ENCODE results near the gene ARHGAP5. TPM values are rescaled to one million over a fixed set of nuclear protein-coding genes. Genes with fewer than 3 reads are reported as not detected.
A peak's percentile ranks its signal among the peaks of the same experiment; 100 is the strongest.

ARHGAP5 gene
- polyA plus RNA-seq, 3 donors = 2.5 to 6.3 (median 4.3) TPM

GRCh38 chr14:32202491-32202997 is 125.4 kb downstream of the ARHGAP5 start:
- peaks cover 44 to 53% of the 10 kb centered on the region in 2 donors for H3K4me1 ChIP-seq (ENCODE audit: control insufficient read depth in 1 of 2, insufficient read depth in 2 of 2, low read length in 2 of 2)
- no peak for TF ChIP-seq CTCF (IDR thresholded peaks at IDR 0.05)
- H3K36me3 Mint-ChIP-seq = peaks cover 0 to 2% of the 10 kb centered on the region in 2 donors
- H3K9me3 Mint-ChIP-seq = peaks cover 0 to 4% (median 0%) of the 10 kb centered on the region in 7 donors
- no peak overlapping the region for H3K27ac ChIP-seq (ENCODE audit: low read depth in 1 of 2, low read length in 2 of 2)
- no peak overlapping the region for H3K27ac Mint-ChIP-seq
- H3K9ac ChIP-seq (ENCODE audit: insufficient read depth, low read length, poor library complexity, severe bottlenecking) = no peak overlapping the region
- intact Hi-C loops (cut with micrococcal nuclease) = no loop called here
- no peaks in the 10 kb centered on the region for H3K79me2 ChIP-seq (ENCODE audit: insufficient read depth, low read length)
- no peaks in the 10 kb centered on the region for H4K20me1 ChIP-seq (ENCODE audit: insufficient read depth, low read length)
- H3K27me3 ChIP-seq (ENCODE audit: control insufficient read depth in 2 of 2, insufficient read depth in 2 of 2, low read length in 2 of 2) = peaks cover 25 to 32% of the 10 kb centered on the region in 2 donors
- H3K4me3 ChIP-seq (replicated peaks in 1 of 3; ENCODE audit: low read depth in 2 of 3, low read length in 3 of 3) = peak overlapping the region; percentile 29 to 87 (median 55)
- no peak for DNase-seq
- H3K4me3 Mint-ChIP-seq = peak overlapping the region; percentile 87 to 96
- H2AFZ ChIP-seq (ENCODE audit: insufficient read depth, low read depth, low read length, poor library complexity, severe bottlenecking) = peak overlapping the region; percentile 92
- H3K36me3 ChIP-seq (replicated peaks in 1 of 2; ENCODE audit: control insufficient read depth in 1 of 2, insufficient read depth in 2 of 2, low read length in 2 of 2) = no peaks in the 10 kb centered on the region
- H3K4me2 ChIP-seq (replicated peaks; ENCODE audit: extremely low read depth, low read length, poor library complexity, severe bottlenecking) = peak overlapping the region; percentile 90
- peaks cover 54% of the 10 kb centered on the region for H3K4me1 Mint-ChIP-seq
- H3K27me3 Mint-ChIP-seq (ENCODE audit: low read depth in 3 of 3) = peaks cover 32 to 48% (median 38%) of the 10 kb centered on the region in 3 donors
- 0% methylated on average over 3 of the region's 8 CpGs for WGBS (ENCODE audit: insufficient coverage)
- H3K9me3 ChIP-seq (replicated peaks in 1 of 2; ENCODE audit: control insufficient read depth in 1 of 2, insufficient read depth in 1 of 2, low read length in 2 of 2) = peaks cover 0 to 12% of the 10 kb centered on the region in 2 donors

GRCh38 chr14:32202998-32203882 is 126.1 kb downstream of the ARHGAP5 start, which contains the start of gene RNU6-8:
Gene RNU6-8, minus strand, starts transcription at chr14:32203269.
- Mint-ChIP-seq H3K27me3 (ENCODE audit: low read depth in 3 of 3) (peaks cover 32 to 48% (median 40%) of the 10 kb centered on the region in 3 donors), H3K36me3 (peaks cover 0 to 2% of the 10 kb centered on the region in 2 donors), H3K9me3 (peaks cover 0 to 4% (median 0%) of the 10 kb centered on the region in 7 donors), H3K4me1 (peaks cover 54% of the 10 kb centered on the region), H3K4me3 (peak within 1 kb of the TSS; percentile 87 to 96), H3K27ac (peak within 1 kb of the TSS in 5 of 7 donors; percentile 4 to 90 (median 56))
- Histone ChIP-seq H3K4me3 (replicated peaks in 1 of 3; ENCODE audit: low read depth in 2 of 3, low read length in 3 of 3) (peak within 1 kb of the TSS; percentile 44 to 87 (median 63)), H3K9me3 (replicated peaks in 1 of 2; ENCODE audit: control insufficient read depth in 1 of 2, insufficient read depth in 1 of 2, low read length in 2 of 2) (peaks cover 0 to 12% of the 10 kb centered on the region in 2 donors), H3K9ac (ENCODE audit: insufficient read depth, low read length, poor library complexity, severe bottlenecking) (peak within 1 kb of the TSS; percentile 23), H2AFZ (ENCODE audit: insufficient read depth, low read depth, low read length, poor library complexity, severe bottlenecking) (peak within 1 kb of the TSS; percentile 92), H3K79me2 (ENCODE audit: insufficient read depth, low read length) (no peaks in the 10 kb centered on the region), H4K20me1 (ENCODE audit: insufficient read depth, low read length) (no peaks in the 10 kb centered on the region), H3K4me1 (ENCODE audit: control insufficient read depth in 1 of 2, insufficient read depth in 2 of 2, low read length in 2 of 2) (peaks cover 44 to 53% of the 10 kb centered on the region in 2 donors), H3K27me3 (ENCODE audit: control insufficient read depth in 2 of 2, insufficient read depth in 2 of 2, low read length in 2 of 2) (peaks cover 25 to 32% of the 10 kb centered on the region in 2 donors), H3K36me3 (replicated peaks in 1 of 2; ENCODE audit: control insufficient read depth in 1 of 2, insufficient read depth in 2 of 2, low read length in 2 of 2) (no peaks in the 10 kb centered on the region), H3K27ac (ENCODE audit: low read depth in 1 of 2, low read length in 2 of 2) (no peak within 1 kb of the TSS), H3K4me2 (replicated peaks; ENCODE audit: extremely low read depth, low read length, poor library complexity, severe bottlenecking) (peak within 1 kb of the TSS; percentile 90)
- WGBS (ENCODE audit: insufficient coverage) = under 1% methylated on average over 45 of the region's 57 CpGs
- intact Hi-C loops (cut with micrococcal nuclease) = no loop called here
- no peak for TF ChIP-seq CTCF (IDR thresholded peaks at IDR 0.05)
- peak in 1 of 3 donors; percentile 48 for DNase-seq

Measured in CD14-positive monocyte (primary cell).